Peyer's patch (tissue), 4 donors: Measurements from ENCODE around the gene HOXD10. TPM values are rescaled to one million over a fixed set of nuclear protein-coding genes. Genes with fewer than 3 reads are reported as not detected.

ENCODE experiments used
- DNase-seq, 3 donors: peaks; one replicate each; pipeline ENCODE4 v3.0.0-alpha.2; 2017 to 2019
- H3K27ac ChIP-seq, 4 donors: fragments of 200-600 bp; sonication (generic); one replicate each; pipeline ENCODE4 v1.5.1; 2016 to 2019
- H3K27me3 ChIP-seq, 2 donors: fragments of 200-600 bp; sonication (generic); one replicate each; pipeline ENCODE4 v1.5.1; 2019
- H3K36me3 ChIP-seq, 3 donors: fragments of 200-600 bp; sonication (generic); one replicate each; pipeline ENCODE4 v1.5.1; 2016 to 2019
- H3K4me1 ChIP-seq, 4 donors: fragments of 200-600 bp; sonication (generic); one replicate each; pipeline ENCODE4 v1.5.1; 2016 to 2019
- H3K4me3 ChIP-seq, 4 donors: fragments of 200-600 bp; sonication (generic); 1 replicate in 3 of 4; 2 replicates in 1 of 4; pipeline ENCODE4 v1.5.1; 2016 to 2019; ENCODE audit warnings: mild to moderate bottlenecking in 1 of 4
- H3K9me3 ChIP-seq, 4 donors: fragments of 200-600 bp; sonication (generic); one replicate each; pipeline ENCODE4 v1.5.1; 2016 to 2019; ENCODE audit warnings: mild to moderate bottlenecking in 1 of 4
- CTCF ChIP-seq, 6 experiments: fragments of 450-650 bp in 4 of 6; fragments of 200-600 bp in 2 of 6; sonication (generic) in 1 of 6; IDR thresholded peaks; one replicate each; pipeline ENCODE4 v1.5.1; 2017 to 2019; ENCODE audit warnings: antibody characterized with exemption in 6 of 6, mild to moderate bottlenecking in 3 of 6, moderate library complexity in 1 of 6
- POLR2A ChIP-seq, 2 donors: fragments of 450-650 bp; IDR thresholded peaks; one replicate each; pipeline ENCODE4 v1.5.1; 2017; ENCODE audit warnings: antibody characterized with exemption in 2 of 2, mild to moderate bottlenecking in 2 of 2, moderate library complexity in 2 of 2
- total RNA-seq, 4 donors: library from RNA; depleted of rRNA; stranded (reverse); fragments of >200 nt; gene quantifications; one replicate each; pipeline ENCODE4 v1.1.0, GENCODE V29; 2016

HOXD10 gene
- total RNA-seq, 4 donors from 2014 or later = not detected

- H3K27ac ChIP-seq = peak overlapping the region in 3 of 4 donors; percentile 79 to 88 (median 87)
- H3K27me3 ChIP-seq = peaks cover 0 to 11% of the 10 kb centered on the region in 2 donors
- TF ChIP-seq POLR2A (IDR thresholded peaks at IDR 0.05) (no peak), CTCF (IDR thresholded peaks at IDR 0.05) (no peak)
- peaks cover 0 to 12% (median 0%) of the 10 kb centered on the region in 4 donors for H3K4me1 ChIP-seq
- no peak for DNase-seq
- H3K9me3 ChIP-seq = no peaks in the 10 kb centered on the region
- no peaks in the 10 kb centered on the region for H3K36me3 ChIP-seq
- H3K4me3 ChIP-seq = no peak overlapping the region
These were observed 18.5 kb downstream of the HOXD10 start for GRCh38 chr2:176135035-176135440.

- Histone ChIP-seq H3K27me3 (peaks cover 0 to 3% of the 10 kb centered on the region in 2 donors), H3K9me3 (no peaks in the 10 kb centered on the region), H3K36me3 (no peaks in the 10 kb centered on the region), H3K4me1 (peaks cover 0 to 18% (median 0%) of the 10 kb centered on the region in 4 donors), H3K4me3 (peak overlapping the region; percentile 32 to 82 (median 62)), H3K27ac (peak overlapping the region; percentile 68 to 88 (median 83))
- TF ChIP-seq CTCF (IDR thresholded peaks at IDR 0.05) (peak in 1 of 6 experiments; percentile 10), POLR2A (IDR thresholded peaks at IDR 0.05) (no peak)
- peak in 2 of 3 donors; percentile 66 to 73 for DNase-seq
These were observed 20.0 kb downstream of the HOXD10 start for GRCh38 chr2:176136374-176137251.

- Histone ChIP-seq H3K4me1 (peaks cover 0 to 18% (median 0%) of the 10 kb centered on the region in 4 donors), H3K4me3 (peak overlapping the region; percentile 32 to 82 (median 62)), H3K27me3 (no peaks in the 10 kb centered on the region), H3K27ac (peak overlapping the region; percentile 68 to 88 (median 83)), H3K36me3 (no peaks in the 10 kb centered on the region), H3K9me3 (no peaks in the 10 kb centered on the region)
- TF ChIP-seq POLR2A (IDR thresholded peaks at IDR 0.05) (no peak), CTCF (IDR thresholded peaks at IDR 0.05) (no peak)
- peak in 1 of 3 donors; percentile 25 for DNase-seq
These were observed 20.6 kb downstream of the HOXD10 start for GRCh38 chr2:176137252-176137580.

GRCh38 chr2:176137906-176138305 is 21.3 kb downstream of the HOXD10 start:
- H3K27ac ChIP-seq = peak overlapping the region in 2 of 4 donors; percentile 66 to 83

GRCh38 chr2:176138526-176138922 is 21.9 kb downstream of the HOXD10 start:
- Histone ChIP-seq H3K27me3 (no peaks in the 10 kb centered on the region), H3K9me3 (no peaks in the 10 kb centered on the region), H3K4me3 (peak overlapping the region in 3 of 4 donors; percentile 1 to 67 (median 15)), H3K36me3 (no peaks in the 10 kb centered on the region), H3K27ac (peak overlapping the region; percentile 43 to 83 (median 56)), H3K4me1 (peaks cover 0 to 18% (median 0%) of the 10 kb centered on the region in 4 donors)
- TF ChIP-seq CTCF (IDR thresholded peaks at IDR 0.05) = no peak
- no peak for TF ChIP-seq POLR2A (IDR thresholded peaks at IDR 0.05)
- DNase-seq = peak in 1 of 3 donors; percentile 27

More at GRCh38 chr2:176137906-176138305, 21.3 kb downstream of the HOXD10 start:
- no peaks in the 10 kb centered on the region for H3K27me3 ChIP-seq
- H3K9me3 ChIP-seq = no peaks in the 10 kb centered on the region
- peak overlapping the region in 2 of 4 donors; percentile 1 to 75 for H3K4me3 ChIP-seq
- TF ChIP-seq CTCF (IDR thresholded peaks at IDR 0.05) = no peak
- no peak for TF ChIP-seq POLR2A (IDR thresholded peaks at IDR 0.05)
- H3K4me1 ChIP-seq = peaks cover 0 to 18% (median 0%) of the 10 kb centered on the region in 4 donors
- no peak for DNase-seq
- no peaks in the 10 kb centered on the region for H3K36me3 ChIP-seq
